HG02852 (cell line): Measurements from ENCODE around the gene RRP9.

Experiments
- ATAC-seq: cut with Tn5 transposase; IDR thresholded peaks from one replicate; pipeline ENCODE4 v1.9.1; 2021; ENCODE audit warnings: mild to moderate bottlenecking, moderate library complexity; ENCODE audit not compliant: unreplicated experiment

Gene RRP9

GRCh38 chr3:51958603-51959521 is 17.2 kb upstream of the RRP9 start:
- ATAC-seq: no peak

GRCh38 chr3:51957520-51958205 is 16.0 kb upstream of the RRP9 start:
- ATAC-seq: no peak

GRCh38 chr3:51955893-51956770 is 14.4 kb upstream of the RRP9 start:
- ATAC-seq: no peak

- ATAC-seq: no peak
Measured at GRCh38 chr3:51955175-51955892, 13.6 kb upstream of the RRP9 start, which contains the start of gene GPR62. Gene GPR62 (plus strand): TSS chr3:51955381. CDS start chr3:51955653, 272 bp downstream.

GRCh38 chr3:51954713-51955112 is 13.0 kb upstream of the RRP9 start:
- no peak for ATAC-seq

- ATAC-seq: no peak
Measured at GRCh38 chr3:51954105-51954504, 12.4 kb upstream of the RRP9 start.

GRCh38 chr3:51953445-51953844 is 11.7 kb upstream of the RRP9 start:
- ATAC-seq: no peak

GRCh38 chr3:51950899-51951298 is 9.2 kb upstream of the RRP9 start:
- no peak for ATAC-seq

GRCh38 chr3:51949121-51949520 is 7.4 kb upstream of the RRP9 start:
- no peak for ATAC-seq

GRCh38 chr3:51948016-51948580 is 6.4 kb upstream of the RRP9 start:
- no peak for ATAC-seq

- ATAC-seq: no peak
Measured at GRCh38 chr3:51947215-51947900, 5.7 kb upstream of the RRP9 start.

- ATAC-seq: no peak
Measured at GRCh38 chr3:51946796-51947195, 5.1 kb upstream of the RRP9 start.

GRCh38 chr3:51945926-51946705 is 4.4 kb upstream of the RRP9 start:
- ATAC-seq: no peak

- ATAC-seq: no peak
Measured at GRCh38 chr3:51945031-51945840, 3.5 kb upstream of the RRP9 start.

- no peak for ATAC-seq
Measured at GRCh38 chr3:51944451-51945021, 2.8 kb upstream of the RRP9 start.

GRCh38 chr3:51943451-51944391 is 2.0 kb upstream of the RRP9 start:
- ATAC-seq: no peak
